ENCODE measurements around the gene CAMKK2. TPM values are rescaled to one million over a fixed set of nuclear protein-coding genes. Genes with fewer than 3 reads are reported as not detected.
"Not testable (repeated sequence)": the region's sequence is repeated elsewhere in the genome, so short reads cannot be mapped to it uniquely, and the experiment has no call there.

CAMKK2 gene
- total and polyA plus RNA-seq, 2 donors (not counting 1 experiment from before 2014, with no cell fraction given), result 19.3 to 26.4 TPM

- Histone ChIP-seq H3K4me3 (replicated peaks in 1 of 4; ENCODE audit: control extremely low read depth in 1 of 4, insufficient read depth in 1 of 4, low read depth in 3 of 4, low read length in 4 of 4) (no peak overlapping the region), H3K27ac (ENCODE audit: insufficient read depth, low read length) (no peak overlapping the region), H3K79me2 (ENCODE audit: control insufficient read depth, insufficient read depth, low read length) (no peaks in the 10 kb centered on the region), H3K4me2 (ENCODE audit: extremely low read depth, insufficient read depth, low read length) (no peak overlapping the region), H3K9me3 (ENCODE audit: control insufficient read depth, insufficient read depth, low read depth, low read length) (no peaks in the 10 kb centered on the region), H3K9ac (ENCODE audit: insufficient read depth, low read length) (no peak overlapping the region), H3K36me3 (ENCODE audit: control insufficient read depth, insufficient read depth, low read length) (no peaks in the 10 kb centered on the region), H4K20me1 (ENCODE audit: control insufficient read depth, extremely low read depth, insufficient read depth, low read length) (no peaks in the 10 kb centered on the region), H3K27me3 (ENCODE audit: control insufficient read depth, insufficient read depth, low read length) (no peaks in the 10 kb centered on the region), H3K4me1 (ENCODE audit: control insufficient read depth, extremely low read depth, insufficient read depth, low read length) (no peaks in the 10 kb centered on the region), H2AFZ (ENCODE audit: low read length) (no peak overlapping the region)
- TF ChIP-seq EZH2 (IDR thresholded peaks at IDR 0.05; ENCODE audit: low read length, missing control alignments) (no peak), CTCF (conservative IDR thresholded peaks at IDR 0.05 in 1 of 2, IDR thresholded peaks at IDR 0.05 in 1 of 2; ENCODE audit: low read depth in 1 of 2, low read length in 2 of 2) (no peak)
- DNase-seq (ENCODE audit: low read depth in 2 of 2), result no peak
Observed at GRCh38 chr12:121205491-121205890, 91.0 kb downstream of the CAMKK2 start.

GRCh38 chr12:121203482-121203881 lies 93.0 kb downstream of the CAMKK2 start:
- H3K79me2 ChIP-seq (ENCODE audit: control insufficient read depth, insufficient read depth, low read length), result no peaks in the 10 kb centered on the region
- no peaks in the 10 kb centered on the region for H4K20me1 ChIP-seq (ENCODE audit: control insufficient read depth, extremely low read depth, insufficient read depth, low read length)
- H3K9ac ChIP-seq (ENCODE audit: insufficient read depth, low read length), result peak overlapping the region; percentile 0
- H3K9me3 ChIP-seq (ENCODE audit: control insufficient read depth, insufficient read depth, low read depth, low read length), result no peaks in the 10 kb centered on the region
- H3K27me3 ChIP-seq (ENCODE audit: control insufficient read depth, insufficient read depth, low read length), result no peaks in the 10 kb centered on the region
- DNase-seq (ENCODE audit: low read depth in 2 of 2), result no peak
- no peak overlapping the region for H2AFZ ChIP-seq (ENCODE audit: low read length)
- H3K4me3 ChIP-seq (replicated peaks in 1 of 4; ENCODE audit: control extremely low read depth in 1 of 4, insufficient read depth in 1 of 4, low read depth in 3 of 4, low read length in 4 of 4), result no peak overlapping the region
- H3K4me1 ChIP-seq (ENCODE audit: control insufficient read depth, extremely low read depth, insufficient read depth, low read length), result no peaks in the 10 kb centered on the region
- TF ChIP-seq EZH2 (IDR thresholded peaks at IDR 0.05; ENCODE audit: low read length, missing control alignments) (no peak), CTCF (conservative IDR thresholded peaks at IDR 0.05 in 1 of 2, IDR thresholded peaks at IDR 0.05 in 1 of 2; ENCODE audit: low read depth in 1 of 2, low read length in 2 of 2) (no peak)
- no peaks in the 10 kb centered on the region for H3K36me3 ChIP-seq (ENCODE audit: control insufficient read depth, insufficient read depth, low read length)
- H3K27ac ChIP-seq (ENCODE audit: insufficient read depth, low read length), result no peak overlapping the region
- no peak overlapping the region for H3K4me2 ChIP-seq (ENCODE audit: extremely low read depth, insufficient read depth, low read length)

- no peaks in the 10 kb centered on the region for H3K9me3 ChIP-seq (ENCODE audit: control insufficient read depth, insufficient read depth, low read depth, low read length)
- TF ChIP-seq EZH2 (IDR thresholded peaks at IDR 0.05; ENCODE audit: low read length, missing control alignments), result no peak
- TF ChIP-seq CTCF (conservative IDR thresholded peaks at IDR 0.05 in 1 of 2, IDR thresholded peaks at IDR 0.05 in 1 of 2; ENCODE audit: low read depth in 1 of 2, low read length in 2 of 2), result no peak
Observed at GRCh38 chr12:121202407-121203355, 93.8 kb downstream of the CAMKK2 start.

GRCh38 chr12:121201140-121201539 lies 95.4 kb downstream of the CAMKK2 start:
- H3K79me2 ChIP-seq (ENCODE audit: control insufficient read depth, insufficient read depth, low read length); H3K4me3 ChIP-seq (replicated peaks in 1 of 4; ENCODE audit: control extremely low read depth in 1 of 4, insufficient read depth in 1 of 4, low read depth in 3 of 4, low read length in 4 of 4); H3K4me1 ChIP-seq (ENCODE audit: control insufficient read depth, extremely low read depth, insufficient read depth, low read length); H3K9me3 ChIP-seq (ENCODE audit: control insufficient read depth, insufficient read depth, low read depth, low read length); H3K9ac ChIP-seq (ENCODE audit: insufficient read depth, low read length); H3K4me2 ChIP-seq (ENCODE audit: extremely low read depth, insufficient read depth, low read length); DNase-seq (ENCODE audit: low read depth in 2 of 2); H4K20me1 ChIP-seq (ENCODE audit: control insufficient read depth, extremely low read depth, insufficient read depth, low read length); H3K36me3 ChIP-seq (ENCODE audit: control insufficient read depth, insufficient read depth, low read length); H3K27ac ChIP-seq (ENCODE audit: insufficient read depth, low read length); H2AFZ ChIP-seq (ENCODE audit: low read length); H3K27me3 ChIP-seq (ENCODE audit: control insufficient read depth, insufficient read depth, low read length): not testable (repeated sequence)

More at GRCh38 chr12:121202407-121203355, 93.8 kb downstream of the CAMKK2 start:
- H3K9ac ChIP-seq (ENCODE audit: insufficient read depth, low read length), result no peak overlapping the region
- H3K4me2 ChIP-seq (ENCODE audit: extremely low read depth, insufficient read depth, low read length), result no peak overlapping the region
- no peaks in the 10 kb centered on the region for H3K27me3 ChIP-seq (ENCODE audit: control insufficient read depth, insufficient read depth, low read length)
- no peaks in the 10 kb centered on the region for H3K79me2 ChIP-seq (ENCODE audit: control insufficient read depth, insufficient read depth, low read length)
- no peaks in the 10 kb centered on the region for H4K20me1 ChIP-seq (ENCODE audit: control insufficient read depth, extremely low read depth, insufficient read depth, low read length)
- no peaks in the 10 kb centered on the region for H3K36me3 ChIP-seq (ENCODE audit: control insufficient read depth, insufficient read depth, low read length)
- no peaks in the 10 kb centered on the region for H3K4me1 ChIP-seq (ENCODE audit: control insufficient read depth, extremely low read depth, insufficient read depth, low read length)
- H3K27ac ChIP-seq (ENCODE audit: insufficient read depth, low read length), result no peak overlapping the region
- no peak for DNase-seq (ENCODE audit: low read depth in 2 of 2)
- H3K4me3 ChIP-seq (replicated peaks in 1 of 4; ENCODE audit: control extremely low read depth in 1 of 4, insufficient read depth in 1 of 4, low read depth in 3 of 4, low read length in 4 of 4), result no peak overlapping the region
- H2AFZ ChIP-seq (ENCODE audit: low read length), result no peak overlapping the region

Data from fibroblast of lung (primary cell).